WTC11 (cell line): ENCODE measurements around the gene NCKAP5L.

Experiments
- CTCF ChIP-seq: fragments of 200-600 bp; IDR thresholded peaks from 2 replicates; pipeline ENCODE4 v1.8.0; 2022; ENCODE audit warnings: antibody characterized with exemption
- ELF4 ChIP-seq: sonication (generic); formaldehyde crosslinking; IDR thresholded peaks from 2 replicates; pipeline ENCODE4 v1.8.1; 2022; ENCODE audit warnings: low read depth, mild to moderate bottlenecking, moderate library complexity, missing genetic modification reagents
- JUN ChIP-seq: sonication (generic); formaldehyde crosslinking; IDR thresholded peaks from 2 replicates; pipeline ENCODE4 v1.8.0; 2023; ENCODE audit warnings: mild to moderate bottlenecking, missing genetic modification reagents
- NFYB ChIP-seq: sonication (generic); formaldehyde crosslinking; conservative IDR thresholded peaks from 2 replicates; pipeline ENCODE4 v1.8.0; 2022; ENCODE audit warnings: low read depth, missing genetic modification reagents
- NR2C2 ChIP-seq: sonication (generic); formaldehyde crosslinking; IDR thresholded peaks from 2 replicates; pipeline ENCODE4 v1.8.0; 2022; ENCODE audit warnings: mild to moderate bottlenecking, missing genetic modification reagents
- ZNF263 ChIP-seq: sonication (generic); formaldehyde crosslinking; IDR thresholded peaks from 2 replicates; pipeline ENCODE4 v1.8.1; 2022; ENCODE audit warnings: low read depth, mild to moderate bottlenecking, moderate library complexity, missing genetic modification reagents
- TF ChIP-seq, protein P1 (sequence below): sonication (generic); formaldehyde crosslinking; IDR thresholded peaks from 2 replicates; pipeline ENCODE4 v1.8.0; 2022; ENCODE audit warnings: mild to moderate bottlenecking, missing genetic modification reagents
- TF ChIP-seq, protein P2 (sequence below): sonication (generic); formaldehyde crosslinking; IDR thresholded peaks from 2 replicates; pipeline ENCODE4 v1.8.0; 2022; ENCODE audit warnings: mild to moderate bottlenecking, missing genetic modification reagents

- TF ChIP-seq, protein P1, sequence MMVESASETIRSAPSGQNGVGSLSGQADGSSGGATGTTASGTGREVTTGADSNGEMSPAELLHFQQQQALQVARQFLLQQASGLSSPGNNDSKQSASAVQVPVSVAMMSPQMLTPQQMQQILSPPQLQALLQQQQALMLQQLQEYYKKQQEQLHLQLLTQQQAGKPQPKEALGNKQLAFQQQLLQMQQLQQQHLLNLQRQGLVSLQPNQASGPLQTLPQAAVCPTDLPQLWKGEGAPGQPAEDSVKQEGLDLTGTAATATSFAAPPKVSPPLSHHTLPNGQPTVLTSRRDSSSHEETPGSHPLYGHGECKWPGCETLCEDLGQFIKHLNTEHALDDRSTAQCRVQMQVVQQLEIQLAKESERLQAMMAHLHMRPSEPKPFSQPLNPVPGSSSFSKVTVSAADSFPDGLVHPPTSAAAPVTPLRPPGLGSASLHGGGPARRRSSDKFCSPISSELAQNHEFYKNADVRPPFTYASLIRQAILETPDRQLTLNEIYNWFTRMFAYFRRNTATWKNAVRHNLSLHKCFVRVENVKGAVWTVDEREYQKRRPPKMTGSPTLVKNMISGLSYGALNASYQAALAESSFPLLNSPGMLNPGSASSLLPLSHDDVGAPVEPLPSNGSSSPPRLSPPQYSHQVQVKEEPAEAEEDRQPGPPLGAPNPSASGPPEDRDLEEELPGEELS (CRISPR knock-in tag) = no peak
- no peak for TF ChIP-seq JUN (CRISPR knock-in tag)
- TF ChIP-seq CTCF = no peak
- no peak for TF ChIP-seq ZNF263 (CRISPR knock-in tag)
- TF ChIP-seq, protein P2, sequence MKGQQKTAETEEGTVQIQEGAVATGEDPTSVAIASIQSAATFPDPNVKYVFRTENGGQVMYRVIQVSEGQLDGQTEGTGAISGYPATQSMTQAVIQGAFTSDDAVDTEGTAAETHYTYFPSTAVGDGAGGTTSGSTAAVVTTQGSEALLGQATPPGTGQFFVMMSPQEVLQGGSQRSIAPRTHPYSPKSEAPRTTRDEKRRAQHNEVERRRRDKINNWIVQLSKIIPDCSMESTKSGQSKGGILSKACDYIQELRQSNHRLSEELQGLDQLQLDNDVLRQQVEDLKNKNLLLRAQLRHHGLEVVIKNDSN = no peak
- TF ChIP-seq NR2C2 (CRISPR knock-in tag) = no peak
- TF ChIP-seq NFYB (CRISPR knock-in tag) = no peak
- no peak for TF ChIP-seq ELF4 (CRISPR knock-in tag)
Observed at GRCh38 chr12:49791700-49792099, 36.5 kb downstream of the NCKAP5L start.
